Upper lobe of left lung (tissue), 4 donors: ENCODE measurements around the gene PANK1.

Experiments
- EP300 ChIP-seq, 4 donors: sonication (generic); formaldehyde crosslinking; IDR thresholded peaks; one replicate each; pipeline ENCODE4 v1.5.1; 2017; ENCODE audit warnings: antibody characterized with exemption in 4 of 4, control low read depth in 2 of 4
- POLR2A ChIP-seq, 4 donors: fragments of 450-650 bp; IDR thresholded peaks; one replicate each; pipeline ENCODE4 v1.5.1; 2016 to 2017; ENCODE audit warnings: antibody characterized with exemption in 4 of 4, mild to moderate bottlenecking in 2 of 4
- POLR2AphosphoS5 ChIP-seq, 2 donors: sonication (generic); formaldehyde crosslinking; IDR thresholded peaks; one replicate each; pipeline ENCODE4 v1.5.1; 2017; ENCODE audit warnings: antibody characterized with exemption in 2 of 2
- TF ChIP-seq, protein P1 (sequence below), 6 experiments: fragments of 450-650 bp in 4 of 6; fragments of 200-600 bp in 2 of 6; sonication (generic) in 2 of 6; IDR thresholded peaks; one replicate each; pipeline ENCODE4 v1.5.1; 2016 to 2019; ENCODE audit warnings: antibody characterized with exemption in 6 of 6

DNA sequence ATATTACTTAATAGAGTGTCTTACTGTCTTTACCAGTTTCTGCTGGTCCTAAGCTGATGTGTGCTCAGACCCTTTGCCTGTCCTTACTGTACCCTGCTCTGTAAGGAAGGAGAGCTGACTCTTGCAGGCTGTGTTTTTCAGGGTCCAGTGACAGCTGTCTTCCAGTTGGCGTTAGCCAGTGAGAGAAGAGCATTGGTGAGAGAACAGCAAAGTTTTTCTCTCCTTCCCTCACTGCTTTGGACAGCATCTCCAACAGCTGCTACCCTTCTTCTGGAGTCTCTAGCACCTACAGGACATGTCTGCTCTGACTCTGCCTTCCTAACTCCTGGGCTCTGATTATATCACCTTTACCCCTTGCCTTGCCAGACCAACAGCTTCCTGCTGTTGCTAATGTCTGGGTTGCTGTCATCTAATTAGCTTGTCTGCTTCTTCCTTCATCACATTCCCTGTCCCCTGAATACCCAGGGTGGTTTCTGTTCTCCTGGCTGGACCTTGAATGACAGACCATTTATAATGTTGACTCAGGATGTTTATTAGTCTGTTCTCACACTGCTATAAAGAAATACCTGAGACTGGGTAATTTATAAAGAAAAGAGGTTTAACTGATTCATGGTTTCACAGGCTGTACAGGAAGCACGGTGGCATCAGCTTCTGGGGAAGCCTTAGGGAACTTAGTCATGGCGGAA is 23.5 kb upstream of the PANK1 start:
- TF ChIP-seq, protein P1, sequence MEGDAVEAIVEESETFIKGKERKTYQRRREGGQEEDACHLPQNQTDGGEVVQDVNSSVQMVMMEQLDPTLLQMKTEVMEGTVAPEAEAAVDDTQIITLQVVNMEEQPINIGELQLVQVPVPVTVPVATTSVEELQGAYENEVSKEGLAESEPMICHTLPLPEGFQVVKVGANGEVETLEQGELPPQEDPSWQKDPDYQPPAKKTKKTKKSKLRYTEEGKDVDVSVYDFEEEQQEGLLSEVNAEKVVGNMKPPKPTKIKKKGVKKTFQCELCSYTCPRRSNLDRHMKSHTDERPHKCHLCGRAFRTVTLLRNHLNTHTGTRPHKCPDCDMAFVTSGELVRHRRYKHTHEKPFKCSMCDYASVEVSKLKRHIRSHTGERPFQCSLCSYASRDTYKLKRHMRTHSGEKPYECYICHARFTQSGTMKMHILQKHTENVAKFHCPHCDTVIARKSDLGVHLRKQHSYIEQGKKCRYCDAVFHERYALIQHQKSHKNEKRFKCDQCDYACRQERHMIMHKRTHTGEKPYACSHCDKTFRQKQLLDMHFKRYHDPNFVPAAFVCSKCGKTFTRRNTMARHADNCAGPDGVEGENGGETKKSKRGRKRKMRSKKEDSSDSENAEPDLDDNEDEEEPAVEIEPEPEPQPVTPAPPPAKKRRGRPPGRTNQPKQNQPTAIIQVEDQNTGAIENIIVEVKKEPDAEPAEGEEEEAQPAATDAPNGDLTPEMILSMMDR (IDR thresholded peaks at IDR 0.05), result no peak
- TF ChIP-seq POLR2AphosphoS5 (IDR thresholded peaks at IDR 0.05), result no peak
- TF ChIP-seq EP300 (IDR thresholded peaks at IDR 0.05), result no peak
- no peak for TF ChIP-seq POLR2A (IDR thresholded peaks at IDR 0.05)
